NCI-H748 treated with DMSO at 0.1 percent for 48 hours (cell line): ENCODE data around the gene NSRP1.
"Not testable (repeated sequence)": the region's sequence is repeated elsewhere in the genome, so short reads cannot be mapped to it uniquely, and the experiment has no call there.

Experiments
- DNase-seq: peaks from one replicate; lab custom pipeline; 2025; lab: John Stamatoyannopoulos, UW

NSRP1 gene

GRCh38 chr17:30118635-30119034 lies 2.0 kb downstream of the NSRP1 start:
- DNase-seq: not testable (repeated sequence)

- DNase-seq: no peak
Observed at GRCh38 chr17:30124273-30124796, 7.7 kb downstream of the NSRP1 start.

GRCh38 chr17:30130121-30130520 lies 13.5 kb downstream of the NSRP1 start:
- DNase-seq: no peak

- no peak for DNase-seq
Observed at GRCh38 chr17:30132615-30133014, 16.0 kb downstream of the NSRP1 start.

- no peak for DNase-seq
Observed at GRCh38 chr17:30133197-30133596, 16.6 kb downstream of the NSRP1 start.

DNA sequence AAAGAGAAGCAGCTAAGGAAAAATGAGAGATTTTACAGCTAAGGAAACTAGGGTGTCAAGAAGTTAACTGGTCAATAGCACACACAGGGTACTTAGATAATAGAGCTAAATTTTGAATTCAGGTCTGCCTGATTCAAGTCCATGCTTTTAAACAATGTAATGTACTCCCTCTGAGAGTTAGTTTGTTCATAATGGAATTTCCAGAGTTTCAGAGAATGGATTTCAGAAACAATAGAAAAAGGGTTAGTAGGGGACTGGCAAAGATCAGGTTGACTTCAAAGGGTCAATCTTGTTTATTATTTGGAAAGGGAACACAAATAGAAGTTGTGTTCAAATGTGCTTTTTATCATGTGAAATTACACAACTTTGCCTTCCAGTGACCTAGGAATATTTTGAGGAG lies 17.9 kb downstream of the NSRP1 start:
- DNase-seq: no peak

DNA sequence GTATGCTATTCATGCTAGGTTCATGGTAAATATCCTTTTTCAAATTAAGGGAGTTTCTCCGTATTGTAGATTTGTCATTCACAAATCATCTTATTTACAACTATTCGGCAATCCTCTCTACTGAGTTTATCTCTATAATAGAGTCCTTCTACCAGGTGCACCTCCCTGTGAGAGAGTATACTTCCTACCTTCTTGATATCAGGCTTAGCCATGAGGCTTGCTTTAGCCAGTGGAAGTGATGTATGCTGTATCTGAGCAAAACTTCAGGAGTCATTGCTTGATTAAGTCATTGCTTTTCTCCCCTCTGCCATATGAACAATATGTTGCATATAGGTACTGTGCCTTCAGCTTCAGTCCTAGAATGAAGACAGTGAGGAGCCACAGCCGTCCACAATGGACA lies 20.5 kb downstream of the NSRP1 start:
- DNase-seq: no peak

DNA sequence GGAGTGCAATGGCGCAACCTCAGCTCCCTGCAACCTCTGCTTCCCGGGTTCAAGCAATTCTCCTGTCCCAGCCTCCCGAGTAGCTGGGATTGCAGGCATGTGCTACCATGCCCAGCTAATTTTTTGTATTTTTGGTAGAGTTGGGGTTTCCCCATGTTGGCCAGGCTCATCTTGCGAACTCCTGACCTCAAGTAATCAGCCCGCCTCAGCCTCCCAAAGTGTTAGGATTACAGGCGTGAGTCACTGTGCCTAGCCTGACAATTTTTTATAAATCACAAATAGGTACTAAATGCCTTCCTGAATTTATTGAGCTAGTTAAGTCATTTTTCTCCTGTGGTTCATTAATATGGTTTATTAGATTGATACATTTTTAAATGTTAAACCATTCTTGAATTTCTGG lies 31.2 kb downstream of the NSRP1 start:
- not testable (repeated sequence) for DNase-seq

DNA sequence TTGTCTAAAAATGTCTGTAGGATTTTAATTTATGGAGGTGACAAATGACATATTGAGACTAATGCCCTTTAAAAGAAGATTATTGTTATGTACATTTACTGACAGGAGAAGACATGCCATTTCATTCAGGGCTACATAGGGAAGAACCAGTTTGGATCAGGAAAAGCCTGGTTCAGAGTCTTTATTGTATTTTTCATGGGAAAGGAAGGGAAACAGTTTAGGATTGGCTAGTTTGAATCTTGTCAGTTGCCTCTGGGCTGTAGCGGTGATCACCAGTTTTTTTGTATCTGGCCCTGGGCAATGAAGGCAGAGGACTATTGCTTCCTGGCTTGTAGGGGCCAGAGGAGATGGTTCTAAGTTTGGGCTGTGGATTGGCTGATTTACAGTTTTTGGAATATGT lies 31.8 kb downstream of the NSRP1 start:
- no peak for DNase-seq

DNA sequence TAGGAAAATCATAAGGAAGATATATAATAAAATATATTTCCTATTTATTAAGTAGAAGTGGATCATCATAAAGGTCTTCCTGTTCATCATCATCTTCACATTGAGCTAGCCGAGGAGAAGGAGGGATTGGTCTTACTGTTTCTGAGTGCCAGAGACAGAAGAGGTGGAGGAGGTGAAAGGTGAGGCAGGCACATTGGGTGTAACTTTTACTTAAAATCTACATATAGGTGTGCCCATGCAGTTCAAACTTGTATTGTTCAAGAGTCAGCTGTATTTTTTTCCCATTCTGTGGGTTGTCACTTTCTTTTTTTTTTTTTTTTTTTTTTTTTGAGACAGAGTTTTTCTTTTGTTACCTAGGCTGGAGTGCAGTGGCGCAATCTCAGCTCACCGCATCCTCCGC lies 34.9 kb downstream of the NSRP1 start:
- DNase-seq: no peak

GRCh38 chr17:30153463-30153862 lies 36.8 kb downstream of the NSRP1 start:
- no peak for DNase-seq

DNA sequence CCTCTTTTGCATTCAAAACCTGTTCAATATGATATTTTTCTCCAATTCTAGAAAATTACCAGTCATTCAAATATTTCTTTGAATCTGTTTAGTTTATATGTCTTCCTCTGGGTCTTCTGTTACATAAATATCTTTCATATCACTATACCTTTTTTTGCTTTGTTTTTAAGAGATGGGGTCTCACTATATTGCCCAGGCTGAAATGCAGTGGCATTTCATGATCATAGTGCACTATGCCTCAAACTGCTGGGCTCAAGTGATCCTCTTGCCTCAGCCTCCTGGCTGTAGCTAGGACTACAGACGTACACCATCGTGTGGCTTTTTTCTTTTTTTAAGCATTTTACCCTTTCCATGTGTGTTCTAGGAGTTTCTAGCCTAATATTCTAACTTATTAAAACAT lies 38.8 kb downstream of the NSRP1 start:
- no peak for DNase-seq

DNA sequence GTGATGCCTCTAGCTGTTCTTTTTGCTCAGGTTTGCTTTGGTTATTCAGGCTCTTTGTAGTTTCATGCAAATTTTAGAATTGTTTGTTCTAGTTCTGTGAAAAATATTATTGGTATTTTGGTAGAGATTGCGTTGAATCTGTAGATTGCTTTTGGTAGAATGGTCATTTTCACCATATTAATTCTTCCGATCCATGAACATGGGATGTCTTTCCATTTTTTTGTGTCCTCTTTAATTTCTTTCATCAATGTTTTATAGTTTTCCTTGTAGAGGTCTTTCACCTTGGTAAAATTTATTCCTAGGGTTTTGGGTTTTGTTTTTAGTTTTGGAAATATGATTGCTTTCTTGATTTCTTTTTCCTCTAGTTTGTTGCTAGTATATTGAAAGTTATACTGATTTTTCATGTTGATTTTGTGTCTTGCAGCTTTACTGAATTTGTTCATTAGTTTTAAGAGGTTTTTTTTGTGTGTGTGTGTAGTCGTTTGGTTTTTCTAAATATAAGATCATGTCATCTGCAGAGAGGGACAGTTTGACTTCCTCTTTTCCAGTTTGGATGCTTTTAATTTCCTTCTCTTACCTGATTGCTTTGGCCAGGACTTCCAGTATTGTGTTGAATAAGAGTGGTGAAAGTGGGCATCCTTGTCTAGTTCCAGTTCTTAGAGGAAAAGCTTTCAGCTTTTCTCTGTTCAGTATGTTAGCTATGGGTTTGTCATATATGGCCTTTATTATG lies 42.4 kb downstream of the NSRP1 start:
- no peak for DNase-seq

DNA sequence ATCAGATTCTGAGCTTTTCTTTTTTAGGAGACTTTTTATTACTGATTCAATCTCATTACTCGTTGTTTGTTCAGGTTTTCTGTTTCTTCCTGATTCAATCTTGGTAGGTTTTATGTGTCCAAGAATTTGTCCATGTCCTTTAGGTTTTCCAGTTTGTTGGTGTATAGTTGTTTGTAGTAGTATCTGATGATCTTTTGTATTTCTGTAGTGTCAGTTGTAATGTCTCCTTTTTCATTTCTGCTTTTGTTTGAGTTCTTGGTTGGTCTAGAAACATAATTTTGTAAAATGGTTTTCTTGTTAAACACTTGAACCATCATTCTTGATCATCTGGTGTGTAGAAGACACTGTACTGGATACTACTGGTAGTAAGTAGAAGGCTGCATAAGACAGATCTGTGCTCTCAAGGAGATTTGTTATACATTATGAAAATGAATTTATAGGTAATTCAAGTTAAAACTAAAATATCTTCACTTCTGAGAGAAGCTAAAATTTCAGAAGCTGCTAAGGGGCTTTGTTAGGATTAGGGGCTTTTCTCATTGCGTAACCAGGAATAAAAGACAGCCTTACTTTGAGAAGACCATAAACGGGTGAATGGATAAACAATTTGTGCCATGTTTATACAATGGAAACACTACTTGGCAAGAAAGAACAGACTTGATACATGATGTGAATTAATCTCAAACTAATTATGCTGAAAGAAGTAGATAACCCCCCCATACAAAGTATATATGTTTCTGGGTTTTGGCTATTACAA lies 44.0 kb downstream of the NSRP1 start:
- no peak for DNase-seq

DNA sequence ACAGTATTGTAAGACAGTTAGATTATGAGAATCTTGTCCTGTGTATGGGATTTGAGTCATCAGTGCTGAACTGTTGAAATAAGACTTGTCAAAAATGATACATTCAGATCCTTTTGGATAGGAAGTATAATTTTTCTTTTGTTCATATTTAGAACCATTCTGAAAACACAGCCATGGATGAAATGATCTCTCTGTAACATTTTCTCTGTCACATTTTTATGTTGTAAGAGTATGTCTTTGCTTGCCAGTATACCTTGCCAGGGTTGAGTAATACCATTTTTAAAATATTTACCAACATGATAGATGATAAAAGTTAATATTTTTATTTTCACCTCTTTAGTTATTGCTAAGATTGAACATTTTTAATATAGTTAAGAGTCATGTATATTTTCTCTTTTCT lies 45.0 kb downstream of the NSRP1 start:
- DNase-seq: no peak

- no peak for DNase-seq
Observed at GRCh38 chr17:30164531-30164930, 47.9 kb downstream of the NSRP1 start.

GRCh38 chr17:30165147-30165546 lies 48.5 kb downstream of the NSRP1 start:
- DNase-seq: no peak

DNA sequence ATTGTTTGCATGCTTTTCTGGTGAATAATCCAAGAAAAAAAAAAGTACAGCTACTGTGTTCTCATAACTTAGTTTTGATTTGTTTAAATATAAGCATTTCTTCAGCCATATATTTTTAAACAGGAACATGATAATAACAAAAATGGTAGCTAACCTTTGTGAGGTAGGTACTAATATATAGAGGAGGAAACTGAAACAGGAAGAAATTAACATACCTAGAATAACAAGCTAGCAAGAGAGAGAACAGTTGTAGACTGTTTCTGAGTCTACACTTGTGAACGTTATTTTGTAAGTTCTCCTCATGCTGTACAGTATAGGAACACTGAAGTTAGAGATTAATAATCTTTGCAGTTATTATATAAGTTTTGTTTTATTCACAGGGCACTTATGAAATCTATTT lies 49.3 kb downstream of the NSRP1 start:
- no peak for DNase-seq

- DNase-seq: no peak
Observed at GRCh38 chr17:30170415-30170987, 53.9 kb downstream of the NSRP1 start.

DNA sequence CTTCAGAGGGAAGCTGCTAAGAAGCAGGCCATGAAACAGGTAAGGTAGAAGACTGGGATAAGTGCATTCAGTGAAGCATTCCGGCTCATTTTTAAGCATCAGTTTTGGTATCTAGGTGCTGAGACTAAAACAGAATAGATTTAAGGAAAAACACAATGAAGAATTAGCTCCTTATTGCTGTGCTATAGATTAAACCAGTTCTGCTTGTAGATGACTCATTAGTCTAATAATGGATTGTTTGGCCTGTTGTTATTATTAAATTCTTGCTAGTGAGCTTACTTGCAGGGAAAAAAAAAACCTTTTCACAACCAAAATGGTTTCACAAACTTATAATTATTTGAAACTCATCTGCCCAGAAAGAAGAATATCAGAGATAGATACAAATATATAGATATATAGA lies 55.9 kb downstream of the NSRP1 start:
- no peak for DNase-seq

- no peak for DNase-seq
Observed at GRCh38 chr17:30173649-30174048, 57.0 kb downstream of the NSRP1 start.

DNA sequence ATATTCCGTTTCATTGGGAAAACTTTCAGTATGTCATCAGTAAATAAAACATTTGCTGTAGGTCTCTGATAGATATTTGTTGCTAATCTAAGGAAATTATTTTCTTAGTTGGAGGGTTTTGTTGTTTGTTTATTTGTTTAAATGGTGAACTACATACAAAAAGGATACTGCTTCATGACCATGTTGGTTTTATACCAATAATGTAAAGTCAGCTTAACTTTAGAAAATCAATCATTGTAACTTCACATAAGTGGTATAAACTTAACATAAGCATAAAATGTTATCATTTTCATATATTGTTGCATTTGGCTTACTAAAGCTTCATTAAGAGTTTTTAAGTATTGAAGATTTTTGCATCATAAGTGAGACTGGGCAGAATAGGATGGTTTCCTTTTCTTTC lies 57.9 kb downstream of the NSRP1 start:
- no peak for DNase-seq

DNA sequence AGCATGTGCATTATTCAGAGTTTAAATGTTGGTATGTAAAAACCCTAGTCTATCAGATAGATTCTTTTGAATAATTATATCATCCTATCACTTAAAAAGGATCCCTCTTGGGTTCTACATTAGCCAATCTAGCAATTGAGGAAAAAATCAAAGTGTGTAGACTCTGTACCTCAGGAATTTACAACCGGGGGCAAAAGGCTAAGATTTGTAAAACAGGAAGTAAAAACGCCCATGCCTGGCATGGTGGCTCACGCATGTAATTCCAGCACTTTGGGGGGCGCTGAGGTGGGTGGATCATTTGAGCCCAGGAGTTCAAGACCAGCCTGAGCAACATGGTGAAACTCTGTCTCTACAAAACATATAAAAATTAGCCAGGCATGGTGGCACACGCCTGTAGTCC lies 60.2 kb downstream of the NSRP1 start:
- DNase-seq: no peak
